Caco-2 (cell line): ENCODE data around the gene DLG2. TPM values are rescaled to one million over a fixed set of nuclear protein-coding genes. Genes with fewer than 3 reads are reported as not detected.

Source experiments
- BruUV-seq: library from RNA; stranded (reverse); fragments of 400-500 nt; replicated peaks from 2 replicates; lab custom pipeline; 2021; lab: Mats Ljungman, UMichigan
- CTCF ChIA-PET: fragments of 300-600 bp; sonication (Branson Sonifier 250); formaldehyde crosslinking; loops from one replicate; lab custom pipeline; 2022; ENCODE audit warnings: antibody characterized with exemption; lab: Charles Lee
- POLR2A ChIA-PET: fragments of 300-600 bp; sonication (Branson Sonifier 250); formaldehyde crosslinking; loops from one replicate; lab custom pipeline; 2022; ENCODE audit warnings: antibody characterized with exemption; lab: Charles Lee
- DNase-seq, 2 experiments: peaks; one replicate each; pipeline versions ENCODE4 v3.0.0 to v3.0.0-alpha.2; 2020 to 2022
- H3K27me3 ChIP-seq: replicated peaks from 2 replicates; pipeline ENCODE4 v1.6.0; 2011; ENCODE audit warnings: low read length; ENCODE audit not compliant: control insufficient read depth, insufficient read depth
- H3K36me3 ChIP-seq: 2 replicates; pipeline ENCODE4 v1.5.1; 2011; ENCODE audit warnings: low read length; ENCODE audit not compliant: control insufficient read depth, insufficient read depth
- H3K4me1 ChIP-seq: fragments of 250-450 bp; sonication (Bioruptor Pico); 2 replicates; pipeline ENCODE4 v1.5.1; 2020; ENCODE audit warnings: mild to moderate bottlenecking
- H3K4me3 ChIP-seq: 2 replicates; pipeline ENCODE4 v1.5.1; 2011; ENCODE audit warnings: low read depth, mild to moderate bottlenecking, control low read depth, low read length
- H3K9me3 ChIP-seq: fragments of 250-450 bp; sonication (Bioruptor Pico); 2 replicates; pipeline ENCODE4 v1.5.1; 2020; ENCODE audit warnings: mild to moderate bottlenecking, moderate library complexity
- H3K27ac Mint-ChIP-seq: one replicate; pipeline ENCODE4 v1.8.0; 2022; ENCODE audit warnings: mixed read lengths; ENCODE audit not compliant: unreplicated experiment
- H3K27me3 Mint-ChIP-seq: one replicate; pipeline ENCODE4 v1.8.0; 2022; ENCODE audit warnings: mixed read lengths; ENCODE audit not compliant: insufficient read depth, unreplicated experiment
- H3K36me3 Mint-ChIP-seq: one replicate; pipeline ENCODE4 v1.8.0; 2022; ENCODE audit warnings: mild to moderate bottlenecking, mixed read lengths; ENCODE audit not compliant: insufficient read depth, unreplicated experiment
- H3K4me1 Mint-ChIP-seq: one replicate; pipeline ENCODE4 v1.8.0; 2022; ENCODE audit warnings: low read depth, mixed read lengths; ENCODE audit not compliant: unreplicated experiment
- H3K4me3 Mint-ChIP-seq: one replicate; pipeline ENCODE4 v1.8.0; 2022; ENCODE audit warnings: mild to moderate bottlenecking, moderate library complexity, mixed read lengths; ENCODE audit not compliant: unreplicated experiment
- H3K9me3 Mint-ChIP-seq: one replicate; pipeline ENCODE4 v1.8.0; 2022; ENCODE audit warnings: mixed read lengths; ENCODE audit not compliant: unreplicated experiment
- CTCF ChIP-seq, 2 experiments: fragments of 200-600 bp in 1 of 2; IDR thresholded peaks; 1 replicate in 1 of 2; 2 replicates in 1 of 2; pipeline versions ENCODE4 v1.5.1 to v1.8.0; 2011 to 2022; ENCODE audit warnings: antibody characterized with exemption in 1 of 2, control low read depth in 1 of 2, inconsistent platforms in 1 of 2, low read depth in 1 of 2, low read length in 1 of 2, mild to moderate bottlenecking in 1 of 2, moderate library complexity in 1 of 2; ENCODE audit not compliant: insufficient read depth in 1 of 2, severe bottlenecking in 1 of 2, unreplicated experiment in 1 of 2
- intact Hi-C: fragments of 100-400 bp; cut with micrococcal nuclease; formaldehyde crosslinking; loops from one replicate; pipeline ENCODE4 v1.10.0; 2022; ENCODE audit not compliant: unreplicated experiment
- total RNA-seq: library from RNA; stranded (reverse); gene quantifications from 2 replicates; pipeline ENCODE4 v1.2.3, GENCODE V29; 2022

DLG2 gene
- total RNA-seq, 1 experiment from 2014 or later, result 21.6 TPM

- ChIA-PET CTCF (no interaction called here), POLR2A (no interaction called here)
- H3K36me3 ChIP-seq, result no peaks in the 10 kb centered on the region
- no peaks in the 10 kb centered on the region for H3K4me1 ChIP-seq
- no peak overlapping the region for H3K27ac Mint-ChIP-seq
- no TSS peak for BruUV-seq
- TF ChIP-seq CTCF (IDR thresholded peaks at IDR 0.05; ENCODE audit: insufficient read depth in 1 of 2, low read depth in 1 of 2, low read length in 1 of 2, severe bottlenecking in 1 of 2, unreplicated experiment in 1 of 2), result no peak
- no peaks in the 10 kb centered on the region for H3K27me3 ChIP-seq
- no peaks in the 10 kb centered on the region for H3K36me3 Mint-ChIP-seq
- no peaks in the 10 kb centered on the region for H3K4me1 Mint-ChIP-seq
- no peaks in the 10 kb centered on the region for H3K9me3 ChIP-seq
- DNase-seq, result no peak
- H3K9me3 Mint-ChIP-seq, result no peaks in the 10 kb centered on the region
- H3K4me3 Mint-ChIP-seq, result no peak overlapping the region
- intact Hi-C loops, result no loop called here
- H3K27me3 Mint-ChIP-seq, result peaks cover 5% of the 10 kb centered on the region
- H3K4me3 ChIP-seq, result no peak overlapping the region
Measured at GRCh38 chr11:84817998-84818397, 809.1 kb downstream of the DLG2 start.

DNA sequence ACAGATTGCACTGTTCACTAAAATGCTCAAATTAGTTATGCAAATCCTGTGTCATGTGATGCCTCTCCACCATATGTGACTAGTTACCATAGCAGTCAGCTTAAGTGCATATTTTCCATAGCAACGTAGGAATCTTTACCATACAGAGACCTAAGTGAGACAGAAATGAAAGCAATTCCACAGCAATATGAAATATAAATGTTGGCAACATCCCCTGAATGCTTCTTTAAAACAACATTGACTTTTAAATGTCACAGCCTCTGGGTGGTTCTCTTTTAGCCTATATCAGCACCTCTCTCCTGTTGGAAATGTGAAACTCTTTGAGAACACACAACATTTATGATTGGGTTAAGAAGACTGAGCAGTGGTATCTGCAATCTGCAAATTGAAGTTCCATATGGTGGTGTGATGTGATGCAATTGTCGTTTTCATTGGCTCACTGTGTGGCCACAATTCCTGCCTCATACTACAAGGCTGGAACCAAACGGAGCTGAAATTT is 814.6 kb downstream of the DLG2 start:
- no peak for TF ChIP-seq CTCF (IDR thresholded peaks at IDR 0.05; ENCODE audit: insufficient read depth in 1 of 2, low read depth in 1 of 2, low read length in 1 of 2, severe bottlenecking in 1 of 2, unreplicated experiment in 1 of 2)
- no peaks in the 10 kb centered on the region for H3K9me3 Mint-ChIP-seq
- H3K36me3 Mint-ChIP-seq, result no peaks in the 10 kb centered on the region
- ChIA-PET CTCF (no interaction called here), POLR2A (no interaction called here)
- Histone ChIP-seq H3K9me3 (no peaks in the 10 kb centered on the region), H3K27me3 (no peaks in the 10 kb centered on the region), H3K4me3 (no peak overlapping the region), H3K4me1 (no peaks in the 10 kb centered on the region), H3K36me3 (no peaks in the 10 kb centered on the region)
- no peaks in the 10 kb centered on the region for H3K4me1 Mint-ChIP-seq
- intact Hi-C loops, result no loop called here
- H3K27me3 Mint-ChIP-seq, result peaks cover 5% of the 10 kb centered on the region
- no TSS peak for BruUV-seq
- no peak for DNase-seq
- no peak overlapping the region for H3K27ac Mint-ChIP-seq
- H3K4me3 Mint-ChIP-seq, result no peak overlapping the region

- DNase-seq, result no peak
- Histone ChIP-seq H3K4me1 (no peaks in the 10 kb centered on the region), H3K4me3 (no peak overlapping the region), H3K9me3 (no peaks in the 10 kb centered on the region), H3K36me3 (no peaks in the 10 kb centered on the region), H3K27me3 (no peaks in the 10 kb centered on the region; the same call in 1 of the 2 replicates)
- CTCF ChIA-PET, result no interaction called here
- Mint-ChIP-seq H3K4me3 (no peak overlapping the region), H3K4me1 (no peaks in the 10 kb centered on the region), H3K9me3 (peaks cover 23% of the 10 kb centered on the region), H3K27me3 (peaks cover 3% of the 10 kb centered on the region), H3K27ac (no peak overlapping the region), H3K36me3 (no peaks in the 10 kb centered on the region)
- TF ChIP-seq CTCF (IDR thresholded peaks at IDR 0.05; ENCODE audit: insufficient read depth in 1 of 2, low read depth in 1 of 2, low read length in 1 of 2, severe bottlenecking in 1 of 2, unreplicated experiment in 1 of 2), result no peak
- no TSS peak for BruUV-seq
- POLR2A ChIA-PET, result no interaction called here
- intact Hi-C loops, result no loop called here
Measured at GRCh38 chr11:84806354-84806753, 820.8 kb downstream of the DLG2 start.
